TTC549 (cell line): ENCODE data around the gene ATP2B1.
"Not testable (repeated sequence)": the region's sequence is repeated elsewhere in the genome, so short reads cannot be mapped to it uniquely, and the experiment has no call there.

Experiments used
- FAIRE-seq: peaks from 2 replicates; lab custom pipeline; 2012; peaks lifted over from hg19 to GRCh38; lab: Jason Lieb, UNC

Gene ATP2B1

GRCh38 chr12:89708565-89709156, at the start of gene ATP2B1:
Gene ATP2B1, minus strand, starts transcription at chr12:89708838. Its CDS starts 52,952 bp downstream, at chr12:89655886.
- no peak for FAIRE-seq

GRCh38 chr12:89757987-89758386, 49.3 kb upstream of the ATP2B1 start:
- FAIRE-seq = not testable (repeated sequence)

- no peak for FAIRE-seq
These were observed 48.2 kb upstream of the ATP2B1 start for GRCh38 chr12:89756585-89757398.

- no peak for FAIRE-seq
These were observed 47.6 kb upstream of the ATP2B1 start for GRCh38 chr12:89756194-89756584.

GRCh38 chr12:89753997-89754396, 45.4 kb upstream of the ATP2B1 start:
- no peak for FAIRE-seq

GRCh38 chr12:89752341-89752740, 43.7 kb upstream of the ATP2B1 start:
- no peak for FAIRE-seq

GRCh38 chr12:89750389-89751351, 42.0 kb upstream of the ATP2B1 start:
- no peak for FAIRE-seq

GRCh38 chr12:89748791-89749190, 40.2 kb upstream of the ATP2B1 start:
- FAIRE-seq = no peak

- no peak for FAIRE-seq
These were observed 36.6 kb upstream of the ATP2B1 start for GRCh38 chr12:89745286-89745685.

GRCh38 chr12:89742337-89743022, 33.8 kb upstream of the ATP2B1 start:
- FAIRE-seq = no peak

GRCh38 chr12:89740943-89741342, 32.3 kb upstream of the ATP2B1 start:
- no peak for FAIRE-seq

GRCh38 chr12:89736995-89737394, 28.4 kb upstream of the ATP2B1 start:
- no peak for FAIRE-seq

- FAIRE-seq = no peak
These were observed 25.1 kb upstream of the ATP2B1 start for GRCh38 chr12:89733579-89734201.

- FAIRE-seq = no peak
These were observed 23.9 kb upstream of the ATP2B1 start for GRCh38 chr12:89732522-89732921.

GRCh38 chr12:89731614-89732013, 23.0 kb upstream of the ATP2B1 start:
- no peak for FAIRE-seq

GRCh38 chr12:89731089-89731488, 22.5 kb upstream of the ATP2B1 start:
- FAIRE-seq = no peak

- no peak for FAIRE-seq
These were observed 21.4 kb upstream of the ATP2B1 start for GRCh38 chr12:89729946-89730459.

- no peak for FAIRE-seq
These were observed 14.6 kb upstream of the ATP2B1 start for GRCh38 chr12:89723276-89723675.

- FAIRE-seq = no peak
These were observed 12.8 kb upstream of the ATP2B1 start for GRCh38 chr12:89721291-89721987.

GRCh38 chr12:89717759-89718523, 9.3 kb upstream of the ATP2B1 start:
- FAIRE-seq = no peak
